CD4-positive, alpha-beta T cell treated with Interleukin-6 for 4 hours (primary cell): Measurements from ENCODE around the gene TTC34.
A peak's percentile ranks its signal among the peaks of the same experiment; 100 is the strongest.
"Not testable (repeated sequence)": the region's sequence is repeated elsewhere in the genome, so short reads cannot be mapped to it uniquely, and the experiment has no call there.

Source experiments
- DNase-seq: peaks from one replicate; pipeline ENCODE4 v3.0.0-alpha.2; 2020; ENCODE audit warnings: mixed read lengths

TTC34 gene

DNA sequence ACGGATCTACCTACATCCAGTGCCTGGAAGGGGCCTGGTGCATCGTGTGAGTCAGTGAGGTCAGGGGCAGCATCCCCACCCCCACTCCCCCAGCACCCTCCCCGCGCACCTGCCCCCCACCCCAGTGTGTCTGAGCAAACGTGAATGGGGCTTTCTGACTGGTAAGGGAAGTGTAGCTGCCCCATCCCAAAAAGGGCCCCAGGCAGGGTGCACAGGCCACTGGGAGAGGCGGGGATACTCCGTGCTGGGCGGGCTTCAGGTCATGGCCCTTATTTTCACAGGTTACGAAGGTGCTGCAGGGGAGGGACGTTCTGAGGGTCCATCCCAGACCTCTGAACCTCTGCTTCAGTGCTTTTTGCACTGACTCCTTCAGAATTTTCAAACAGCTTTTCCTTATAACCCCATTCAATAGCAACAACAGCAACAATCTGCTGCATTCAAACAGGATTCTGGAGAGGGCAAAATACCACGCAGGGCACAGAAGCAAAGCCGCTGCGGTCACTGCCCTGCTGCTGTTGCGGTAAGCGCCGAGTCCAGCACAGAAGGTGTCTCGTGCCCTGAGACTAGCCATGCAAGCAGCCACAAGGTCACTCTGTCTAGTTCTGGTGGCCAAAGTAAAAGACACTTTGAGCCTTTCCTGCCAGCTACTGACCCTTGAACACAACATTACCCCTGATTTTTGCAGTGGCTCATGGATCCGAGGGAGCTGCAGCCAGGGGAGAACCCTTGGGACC, 10.3 kb downstream of the TTC34 start:
- no peak for DNase-seq

DNA sequence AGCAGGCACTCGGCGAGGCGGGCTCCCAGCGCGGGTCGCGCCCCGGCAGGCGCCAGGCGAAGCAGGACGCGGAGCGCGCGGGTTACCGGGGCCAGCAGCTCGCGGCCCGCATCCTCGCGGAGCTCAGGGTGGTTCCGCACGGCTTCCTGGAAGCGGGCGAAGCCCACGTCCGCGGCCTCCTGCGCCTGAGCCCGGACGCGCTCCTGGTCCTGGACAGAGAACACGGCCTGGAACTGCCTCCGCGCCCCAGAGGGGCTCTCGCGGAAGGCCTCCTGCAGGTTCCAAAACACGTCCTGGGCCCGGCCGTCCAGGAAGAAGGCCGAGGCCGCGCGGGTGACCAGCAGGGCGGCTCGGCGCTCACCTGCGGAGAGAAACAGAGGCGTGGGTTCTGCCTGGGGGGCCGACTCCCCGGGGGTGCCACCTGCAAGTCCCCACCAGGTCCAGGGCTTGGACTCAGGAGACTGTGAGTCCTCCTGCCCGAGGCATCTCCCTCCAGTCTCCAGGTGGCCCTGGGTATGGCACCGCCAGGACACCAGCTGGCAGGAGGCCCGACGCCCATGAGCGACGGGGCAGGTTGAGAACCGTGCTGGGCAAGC, 11.4 kb downstream of the TTC34 start:
- DNase-seq, result no peak

DNA sequence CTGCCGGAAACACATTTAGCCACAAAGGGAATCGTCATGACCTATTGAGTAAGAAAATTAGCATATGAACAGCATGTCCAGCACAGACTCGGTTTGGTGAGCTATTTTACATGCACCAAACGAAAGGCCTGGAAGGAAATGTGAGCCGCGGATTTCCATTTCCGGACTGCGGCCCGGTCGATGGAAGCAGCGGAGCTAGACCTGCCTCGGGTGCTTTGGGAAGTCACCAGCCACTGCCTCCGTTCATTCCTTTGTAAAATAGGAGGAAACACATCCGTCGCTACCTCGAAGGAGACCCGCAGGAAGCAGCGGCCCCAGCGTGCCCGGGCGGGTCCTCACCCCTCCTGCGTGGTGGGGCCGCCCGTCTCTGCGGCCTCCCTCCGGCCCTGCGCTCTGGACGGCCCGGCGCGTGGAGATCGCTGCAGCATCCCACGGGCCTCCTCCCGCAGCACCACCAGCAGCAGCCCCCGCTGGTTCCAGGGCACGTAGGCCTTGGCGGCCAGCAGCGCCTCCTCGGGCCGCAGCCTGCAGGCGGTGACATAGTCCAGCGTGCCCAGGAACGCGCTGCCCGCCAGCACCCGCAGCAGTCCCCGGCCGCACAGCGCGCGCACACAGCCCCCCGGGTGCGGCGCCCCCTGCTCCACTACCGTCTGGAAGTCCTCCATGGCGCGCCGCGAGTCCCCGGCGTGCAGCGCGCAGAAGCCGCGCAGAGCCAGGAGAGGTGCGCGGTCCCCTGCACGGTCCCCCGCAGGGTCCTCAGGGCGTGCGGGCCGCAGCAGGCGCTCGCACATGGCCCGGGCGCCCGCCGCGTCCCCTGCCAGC, 12.1 kb downstream of the TTC34 start:
- no peak for DNase-seq

DNA sequence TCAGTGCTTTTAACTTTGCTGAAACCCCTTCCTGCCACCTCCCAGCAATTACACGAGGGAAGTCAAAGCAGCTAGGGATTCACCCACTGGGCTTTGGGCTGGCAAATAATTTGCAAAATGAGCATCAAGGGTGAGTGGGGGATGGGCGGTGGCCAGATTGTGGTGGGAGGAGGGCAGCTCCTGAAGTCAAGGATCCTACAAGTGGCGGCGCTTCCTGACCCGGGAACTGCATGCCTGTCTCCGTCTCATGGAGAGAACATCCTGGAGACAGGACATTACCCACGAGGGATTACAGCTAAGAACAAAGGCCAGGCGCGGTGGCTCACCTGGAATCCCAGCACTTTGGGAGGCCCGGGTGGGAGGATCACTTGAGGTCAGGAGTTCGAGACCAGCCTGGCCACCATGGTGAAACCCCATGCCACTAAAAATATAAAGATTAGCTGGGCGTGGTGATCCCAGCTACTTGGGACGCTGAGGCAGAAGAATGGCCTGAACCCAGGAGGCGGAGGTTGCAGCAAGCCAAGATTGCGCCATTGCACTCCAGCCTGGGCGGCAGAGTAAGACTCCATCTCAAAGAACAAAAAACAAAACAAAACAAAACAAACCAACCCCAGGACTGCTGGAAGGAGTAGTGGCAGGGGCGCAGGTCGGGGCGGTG, 12.9 kb downstream of the TTC34 start:
- no peak for DNase-seq

DNA sequence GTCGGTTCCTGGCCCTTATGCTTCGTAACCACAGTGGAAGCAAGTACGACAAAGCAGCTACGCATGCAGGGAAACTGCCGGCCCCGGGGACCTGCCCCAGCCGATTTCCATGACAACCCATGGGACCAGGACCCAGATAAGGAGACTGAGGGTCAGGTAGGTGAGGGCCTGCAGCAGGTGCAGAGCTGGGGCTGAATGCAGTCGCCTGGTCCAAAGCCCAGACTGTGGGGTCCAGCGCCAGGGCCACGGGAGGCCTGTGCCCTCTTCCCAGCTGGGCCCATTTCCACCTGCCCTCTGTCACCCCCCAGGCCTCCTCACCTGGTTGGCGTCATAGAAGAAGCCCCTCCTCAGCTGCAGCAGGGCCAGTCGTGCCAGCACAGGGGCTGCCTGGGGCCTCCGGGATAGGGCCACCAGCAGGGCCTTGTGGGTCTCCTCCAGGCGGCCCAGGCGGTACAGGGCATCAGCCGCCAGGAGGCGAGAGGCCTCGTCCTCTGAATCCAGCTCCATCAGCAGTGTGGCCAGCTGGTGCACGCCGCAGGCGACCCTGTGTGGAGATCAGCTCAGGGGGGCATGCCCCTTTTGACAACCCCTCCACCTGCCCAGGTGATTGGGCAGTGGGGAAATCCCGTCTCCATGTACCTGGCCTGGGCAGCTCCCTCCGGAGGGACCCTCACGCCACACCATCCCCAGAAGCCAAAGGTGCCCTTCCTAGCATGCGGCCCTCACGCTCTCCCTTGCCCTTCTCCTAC, 14.2 kb downstream of the TTC34 start:
- DNase-seq, result no peak

DNA sequence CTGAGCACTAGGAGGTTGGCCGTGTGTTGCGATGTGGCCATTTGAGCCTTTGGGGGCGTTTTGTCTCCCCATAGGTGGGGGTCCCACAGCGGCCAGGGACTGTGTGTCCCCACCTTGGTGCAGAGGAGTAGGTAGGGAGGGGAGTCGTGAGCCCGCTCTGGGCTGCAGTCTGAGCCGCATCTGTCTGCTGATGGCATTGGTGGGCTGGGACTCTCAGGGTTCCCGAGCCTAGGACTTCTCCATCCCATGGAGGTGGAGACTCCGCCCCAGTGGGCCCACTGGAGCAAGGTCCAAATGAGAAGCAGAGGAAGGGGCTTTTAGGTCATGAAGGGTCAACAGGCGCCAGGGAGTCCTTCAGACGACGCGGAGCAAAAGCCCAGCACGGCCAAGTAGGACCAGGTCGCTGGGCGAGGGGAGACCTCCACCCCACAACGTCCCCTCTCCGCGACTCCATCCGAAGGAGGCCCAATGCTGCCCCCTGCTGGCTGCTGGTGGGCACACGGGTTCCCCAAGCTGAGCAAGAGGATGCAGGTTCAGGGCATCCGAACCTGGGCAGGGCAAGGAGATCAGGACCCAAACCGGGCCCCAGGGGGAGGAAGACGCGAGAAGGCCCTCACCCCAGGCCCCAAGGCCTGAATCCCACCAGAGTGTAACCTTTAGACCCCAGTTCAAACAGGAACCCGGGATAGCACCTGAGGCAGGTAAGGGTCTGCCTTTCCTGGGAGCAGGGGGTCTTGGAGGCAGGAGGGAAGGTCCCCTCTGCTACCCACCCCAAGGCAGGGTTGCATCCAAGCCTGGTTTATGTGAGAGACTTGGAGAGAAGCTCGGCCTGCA, 14.9 kb downstream of the TTC34 start:
- peak; percentile 79 for DNase-seq

DNA sequence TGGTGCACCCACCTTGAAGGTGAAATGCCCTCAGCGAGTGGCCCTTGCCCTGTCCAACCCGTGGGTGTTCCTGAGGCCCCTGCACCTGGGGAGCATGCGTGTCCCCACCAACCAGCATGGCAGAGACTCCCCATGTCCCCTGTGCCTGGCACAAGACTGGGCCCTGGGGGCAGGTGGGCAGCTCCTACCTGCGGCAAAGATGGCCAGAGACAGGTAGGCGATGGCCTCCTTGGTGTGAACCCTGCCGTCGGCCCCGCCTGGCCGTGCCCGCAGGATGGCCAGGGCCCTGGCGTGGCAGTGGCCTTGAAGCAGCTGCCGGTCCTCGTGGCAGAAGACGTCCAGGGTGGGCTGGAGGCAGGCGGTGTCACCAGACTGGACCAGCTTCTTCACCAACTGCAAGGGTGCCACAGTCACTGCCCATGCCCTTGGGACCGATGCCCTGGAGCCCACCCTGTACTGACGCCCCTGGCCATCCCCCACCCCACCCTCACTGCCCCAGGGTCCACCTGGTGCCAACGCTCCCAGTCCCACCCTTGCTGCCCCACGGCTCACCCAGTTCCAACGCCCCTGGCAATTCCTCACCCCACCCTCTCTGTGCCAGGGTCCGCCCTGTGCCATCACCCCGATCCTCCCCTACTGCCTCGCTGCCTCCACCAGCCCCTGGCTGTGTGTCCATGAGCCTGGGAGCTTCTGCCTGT, 15.7 kb downstream of the TTC34 start:
- DNase-seq, result no peak

DNA sequence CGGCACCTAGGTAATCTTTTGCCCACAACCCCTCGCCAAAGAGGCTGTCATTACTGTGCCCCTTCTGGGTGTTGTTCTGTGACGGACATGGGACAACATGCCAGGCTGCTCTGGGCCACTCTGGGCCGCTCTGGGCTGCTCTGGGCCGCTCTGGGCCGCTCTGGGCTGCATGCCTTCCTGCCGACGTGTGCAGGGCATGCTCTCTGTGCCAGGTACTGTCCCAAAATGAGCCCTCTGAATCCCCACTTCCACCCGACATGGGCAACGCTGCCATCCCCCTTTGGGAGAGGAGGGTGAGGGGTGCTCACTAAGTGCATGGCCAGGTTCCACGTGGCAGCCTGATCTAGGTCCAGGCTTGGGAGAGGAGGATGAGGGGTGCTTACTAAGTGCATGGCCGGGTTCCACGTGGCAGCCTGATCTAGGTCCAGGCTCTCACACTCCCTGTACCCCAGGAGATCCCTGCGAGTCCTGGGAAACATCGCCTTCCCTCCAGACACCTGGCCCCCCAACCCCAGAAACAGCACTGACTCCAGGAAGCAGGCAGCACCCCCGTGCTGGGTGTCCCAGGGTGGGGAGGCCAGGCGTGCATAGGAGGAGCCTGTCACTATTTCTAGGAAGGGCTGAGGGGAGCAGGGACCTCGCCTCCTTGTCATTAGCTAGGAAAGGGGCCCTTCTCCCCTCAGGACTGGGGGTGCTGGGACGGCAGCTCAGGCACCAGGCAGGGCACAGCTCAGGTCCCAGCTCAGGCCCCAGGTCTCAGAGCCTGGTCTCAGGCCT, 16.5 kb downstream of the TTC34 start:
- DNase-seq, result no peak

DNA sequence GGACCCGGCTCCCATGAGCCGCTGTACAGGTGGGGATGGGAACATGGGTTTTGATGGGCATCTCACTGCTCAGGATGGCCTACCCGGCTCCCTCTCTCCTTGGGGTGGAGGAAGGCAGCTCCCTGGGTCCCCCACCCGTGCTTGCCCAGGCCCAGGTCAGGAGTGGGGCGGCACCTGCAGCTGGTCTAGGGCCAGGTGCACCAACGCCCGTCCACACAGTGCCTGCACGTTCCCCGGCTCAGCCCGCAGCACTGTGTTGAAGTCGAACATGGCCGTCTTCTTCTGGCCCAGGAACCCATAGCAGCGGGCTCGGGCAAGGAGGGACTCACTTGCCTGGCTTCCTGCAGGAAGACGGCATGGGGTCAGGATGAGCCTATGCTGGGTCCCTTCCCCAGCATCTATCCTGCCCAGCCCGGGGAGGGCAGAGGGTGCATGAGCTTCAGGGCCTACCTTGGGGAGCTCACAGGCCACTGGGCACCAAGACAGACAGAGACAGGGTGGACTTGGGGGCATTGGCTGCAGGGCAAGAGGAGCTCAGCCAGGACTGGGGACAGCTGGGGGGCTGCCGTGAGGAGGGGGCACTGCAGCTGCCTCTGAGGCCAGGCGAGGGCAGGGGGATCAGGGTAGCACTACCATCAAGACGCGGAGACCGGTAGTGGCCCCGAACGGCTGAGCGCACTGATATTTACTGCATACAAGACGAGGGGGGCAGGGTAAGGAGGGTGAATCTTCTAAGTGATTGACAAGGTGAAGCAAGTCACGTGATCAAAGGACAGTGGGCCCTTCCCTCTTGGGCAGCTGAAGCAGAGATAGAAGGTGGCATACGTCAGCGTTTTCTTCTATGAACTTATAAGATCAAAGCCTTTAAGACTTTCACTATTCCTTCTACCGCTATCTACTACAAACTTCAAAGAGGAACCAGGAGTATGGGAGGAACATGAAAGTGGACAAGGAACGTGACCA, 17.8 kb downstream of the TTC34 start:
- DNase-seq, result no peak

DNA sequence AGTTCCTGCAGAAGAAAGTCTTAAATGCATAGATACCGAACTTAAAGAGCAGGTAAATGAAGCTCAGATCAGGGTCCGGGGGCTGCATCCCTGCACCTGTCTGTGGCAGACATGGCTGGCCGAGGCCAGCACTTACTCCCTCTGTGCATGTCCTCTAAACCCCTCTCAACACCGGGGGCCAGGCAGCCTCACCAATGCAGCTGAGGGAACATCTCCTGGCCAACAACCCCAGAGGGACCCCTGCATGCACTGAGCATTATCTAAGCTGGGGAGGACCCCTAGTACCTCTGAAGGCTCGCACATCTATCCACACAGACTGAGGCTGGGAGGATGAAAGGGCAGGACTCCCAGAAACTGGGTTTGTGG, 18.4 kb downstream of the TTC34 start:
- DNase-seq, result no peak

DNA sequence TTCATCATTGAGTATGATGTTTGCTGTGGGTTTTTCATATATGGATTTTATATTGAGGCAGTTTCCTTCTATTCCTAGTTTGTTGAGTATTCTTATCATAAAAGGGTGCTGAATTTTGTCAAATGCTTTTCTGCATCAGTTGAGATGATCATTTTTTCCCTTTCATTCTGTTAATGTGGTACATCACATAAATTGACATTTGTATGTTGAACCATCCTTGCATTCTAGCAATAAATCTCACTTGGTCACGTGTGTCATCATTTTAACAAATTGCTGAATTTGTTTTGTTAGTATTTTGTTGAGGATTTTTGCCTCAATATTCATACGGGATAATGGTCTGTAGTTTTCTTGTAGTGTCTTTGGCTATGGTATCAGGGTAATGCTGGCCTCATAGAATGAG, 19.9 kb downstream of the TTC34 start:
- DNase-seq, result no peak

DNA sequence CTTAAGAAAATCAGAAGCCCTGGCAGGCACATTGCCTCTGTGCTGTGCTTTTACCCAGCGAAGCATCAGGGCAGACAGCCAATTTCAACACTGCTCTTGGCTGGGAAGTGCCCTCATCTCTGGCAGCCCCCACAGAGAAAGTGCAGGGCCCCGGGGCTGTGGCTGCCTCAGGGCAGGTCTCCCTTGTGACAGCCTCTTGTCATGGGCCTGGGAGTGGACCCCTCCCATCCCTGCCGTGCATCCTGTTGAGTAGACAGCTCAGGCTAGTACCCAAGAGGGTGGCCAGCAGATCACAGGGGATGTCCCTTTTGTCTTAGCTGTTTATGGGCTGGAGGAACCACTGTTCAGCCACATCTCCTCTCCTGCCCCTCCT, 23.3 kb downstream of the TTC34 start:
- no peak for DNase-seq

DNA sequence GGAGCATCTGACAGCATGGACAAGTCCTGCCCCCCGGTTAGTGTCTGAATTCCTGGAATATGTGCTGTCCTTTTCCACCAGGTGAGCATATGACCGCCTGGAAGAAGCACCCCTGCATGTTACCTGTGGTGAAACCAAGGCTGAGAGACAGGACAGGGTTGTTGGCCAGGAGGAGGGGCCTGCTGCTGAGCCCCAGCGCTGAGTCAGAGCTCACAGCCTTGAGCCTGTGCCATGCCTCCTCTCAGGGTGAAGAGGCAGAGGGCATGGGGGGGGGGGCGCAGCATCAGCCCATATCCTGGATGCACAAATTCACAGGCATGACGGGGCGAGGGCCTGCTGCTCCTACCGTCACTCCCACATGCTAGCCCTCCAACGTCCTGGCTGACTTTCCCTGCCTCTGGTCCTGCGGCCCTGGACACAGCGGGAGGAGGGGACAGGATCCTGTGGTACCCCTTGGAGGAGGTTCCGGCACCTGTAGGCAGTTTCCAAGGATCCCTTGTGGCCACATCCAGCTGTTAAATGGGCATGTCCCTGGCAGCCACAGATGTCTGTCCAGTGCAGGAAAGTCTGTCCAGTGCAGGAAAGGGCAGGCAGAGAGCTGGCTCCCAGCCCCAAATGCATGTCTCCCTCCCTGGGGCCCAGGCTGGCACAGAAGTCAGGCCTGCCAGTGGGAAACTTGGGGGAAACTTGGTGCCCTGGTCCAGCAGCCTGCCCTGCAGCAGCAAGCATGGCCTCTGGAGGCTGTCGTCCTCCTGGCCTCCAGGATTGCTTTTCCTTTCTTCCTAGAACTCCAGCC, 23.9 kb downstream of the TTC34 start:
- no peak for DNase-seq

DNA sequence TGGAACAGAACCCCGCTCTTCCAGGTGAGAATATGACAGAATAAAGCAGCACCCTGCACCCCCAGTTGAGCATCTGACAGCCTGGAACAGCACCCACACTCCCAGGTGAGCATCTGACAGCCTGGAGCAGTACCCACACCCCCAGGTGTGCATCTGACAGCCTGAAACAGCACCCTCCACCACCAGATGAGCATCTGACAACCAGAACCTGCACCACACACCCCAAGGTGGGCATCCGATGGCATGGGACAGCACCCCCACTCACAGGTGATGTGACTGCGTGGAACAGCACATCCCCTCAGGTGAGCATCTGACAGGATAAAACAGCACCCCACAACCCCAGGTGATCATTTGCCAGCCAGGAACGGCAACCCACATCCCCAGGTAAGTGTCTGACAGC, 26.2 kb downstream of the TTC34 start:
- DNase-seq, result not testable (repeated sequence)

DNA sequence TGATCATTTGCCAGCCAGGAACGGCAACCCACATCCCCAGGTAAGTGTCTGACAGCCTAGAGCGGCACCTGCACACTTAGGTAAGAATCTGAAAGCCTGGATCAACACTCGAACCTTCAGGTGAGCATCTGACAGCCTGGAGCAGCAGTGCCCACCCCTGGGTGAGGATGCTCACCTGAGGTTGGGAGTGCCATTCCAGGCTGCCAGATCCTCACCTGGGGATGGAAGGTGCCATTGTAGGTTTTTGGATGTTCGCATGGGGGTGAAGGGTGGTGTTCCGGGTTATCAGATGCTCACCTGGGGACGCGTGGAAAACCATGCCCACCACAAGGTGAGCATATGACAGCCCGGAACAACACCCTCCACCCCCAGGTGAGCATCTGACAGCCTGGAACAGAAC, 33.4 kb downstream of the TTC34 start:
- not testable (repeated sequence) for DNase-seq

DNA sequence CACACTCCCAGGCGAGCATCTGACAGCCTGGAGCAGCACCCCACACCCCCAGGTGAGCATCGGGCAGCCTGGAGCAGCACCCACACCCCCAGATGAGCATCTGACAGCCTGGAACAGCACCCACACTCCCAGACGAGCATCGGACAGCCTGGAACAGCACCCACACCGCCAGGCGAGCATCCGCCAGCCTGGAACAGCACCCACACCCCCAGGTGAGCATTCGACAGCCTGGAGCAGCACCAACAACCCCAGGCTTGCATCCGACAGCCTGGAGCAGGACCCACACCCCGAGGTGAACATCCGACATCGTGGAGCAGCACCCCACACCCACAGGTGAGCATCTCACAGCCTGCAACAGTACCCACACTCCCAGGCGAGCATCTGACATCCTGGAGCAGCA, 42.1 kb downstream of the TTC34 start:
- not testable (repeated sequence) for DNase-seq

DNA sequence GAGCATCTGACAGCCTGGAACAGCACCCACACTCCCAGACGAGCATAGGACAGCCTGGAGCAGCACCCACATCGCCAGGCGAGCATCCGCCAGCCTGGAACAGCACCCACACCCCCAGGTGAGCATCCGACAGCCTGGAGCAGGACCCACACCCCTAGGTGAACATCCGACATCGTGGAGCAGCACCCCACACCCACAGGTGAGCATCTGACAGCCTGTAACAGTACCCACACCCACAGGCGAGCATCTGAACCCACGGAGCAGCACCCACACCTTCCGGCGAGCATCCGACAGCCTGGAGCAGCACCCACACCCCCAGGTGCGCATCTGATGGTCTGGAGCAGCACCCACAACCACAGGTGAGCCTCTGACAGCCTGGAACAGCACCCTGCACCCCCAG, 44.0 kb downstream of the TTC34 start:
- DNase-seq, result not testable (repeated sequence)

DNA sequence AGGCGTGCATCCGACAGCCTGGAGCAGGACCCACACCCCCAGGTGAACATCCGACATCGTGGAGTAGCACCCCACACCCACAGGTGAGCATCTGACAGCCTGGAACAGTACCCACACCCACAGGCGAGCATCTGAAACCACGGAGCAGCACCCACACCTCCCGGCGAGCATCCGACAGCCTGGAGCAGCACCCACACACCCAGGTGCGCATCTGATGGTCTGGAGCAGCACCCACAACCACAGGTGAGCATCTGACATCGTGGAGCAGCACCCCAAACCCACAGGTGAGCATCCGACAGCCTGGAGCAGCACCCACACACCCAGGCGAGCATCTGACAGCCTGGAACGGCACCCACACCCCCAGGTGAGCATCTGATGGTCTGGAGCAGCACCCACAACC, 46.1 kb downstream of the TTC34 start:
- not testable (repeated sequence) for DNase-seq
